Measurements from ENCODE around the gene REG3G. TPM values are rescaled to one million over a fixed set of nuclear protein-coding genes. Genes with fewer than 3 reads are reported as not detected.

REG3G gene
- total RNA-seq, 3 donors from 2014 or later (not counting 1 experiment from before 2014, with no cell fraction given) = not detected

GRCh38 chr2:79013629-79014028, 11.9 kb upstream of the REG3G start:
- H3K4me3 ChIP-seq (ENCODE audit: low read length) = no peak overlapping the region
- H3K27me3 Mint-ChIP-seq (ENCODE audit: low read depth in 2 of 2) = no peaks in the 10 kb centered on the region
- DNase-seq (no peak), ATAC-seq (no peak)
- no peaks in the 10 kb centered on the region for H3K36me3 ChIP-seq (ENCODE audit: control insufficient read depth, insufficient read depth, low read length)
- peaks cover 9 to 11% of the 10 kb centered on the region in 2 donors for H3K9me3 Mint-ChIP-seq
- H3K36me3 Mint-ChIP-seq = no peaks in the 10 kb centered on the region
- no peak overlapping the region for H3K27ac ChIP-seq (ENCODE audit: low read length)
- TF ChIP-seq CTCF (IDR thresholded peaks at IDR 0.05) = no peak
- H3K4me1 Mint-ChIP-seq = no peaks in the 10 kb centered on the region
- H3K4me1 ChIP-seq (ENCODE audit: control insufficient read depth, insufficient read depth, low read length) = no peaks in the 10 kb centered on the region
- H3K27me3 ChIP-seq (ENCODE audit: control insufficient read depth, insufficient read depth, low read length) = no peaks in the 10 kb centered on the region
- 83% methylated on average over 5 of the region's 6 CpGs for WGBS (ENCODE audit: insufficient coverage)
- intact Hi-C loops (cut with micrococcal nuclease) = no loop called here
- no peaks in the 10 kb centered on the region for H3K9me3 ChIP-seq (ENCODE audit: control insufficient read depth, insufficient read depth, low read length)
- no peak overlapping the region for H3K27ac Mint-ChIP-seq
- H3K4me3 Mint-ChIP-seq = no peak overlapping the region

GRCh38 chr2:79016342-79016741, 9.2 kb upstream of the REG3G start:
- H3K4me3 ChIP-seq (ENCODE audit: low read length) = no peak overlapping the region
- no peak overlapping the region for H3K27ac ChIP-seq (ENCODE audit: low read length)
- H3K27me3 Mint-ChIP-seq (ENCODE audit: low read depth in 2 of 2) = no peaks in the 10 kb centered on the region
- H3K27me3 ChIP-seq (ENCODE audit: control insufficient read depth, insufficient read depth, low read length) = no peaks in the 10 kb centered on the region
- H3K36me3 Mint-ChIP-seq = peaks cover 9% of the 10 kb centered on the region
- DNase-seq = no peak
- 86% methylated on average over 1 of the region's 4 CpGs for WGBS (ENCODE audit: insufficient coverage)
- intact Hi-C loops (cut with micrococcal nuclease) = no loop called here
- H3K36me3 ChIP-seq (ENCODE audit: control insufficient read depth, insufficient read depth, low read length) = no peaks in the 10 kb centered on the region
- no peaks in the 10 kb centered on the region for H3K4me1 ChIP-seq (ENCODE audit: control insufficient read depth, insufficient read depth, low read length)
- no peak overlapping the region for H3K27ac Mint-ChIP-seq
- no peaks in the 10 kb centered on the region for H3K9me3 ChIP-seq (ENCODE audit: control insufficient read depth, insufficient read depth, low read length)
- no peak for ATAC-seq
- H3K4me3 Mint-ChIP-seq = no peak overlapping the region
- no peak for TF ChIP-seq CTCF (IDR thresholded peaks at IDR 0.05)
- H3K4me1 Mint-ChIP-seq = no peaks in the 10 kb centered on the region
- peaks cover 7 to 11% of the 10 kb centered on the region in 2 donors for H3K9me3 Mint-ChIP-seq

- Mint-ChIP-seq H3K27me3 (ENCODE audit: low read depth in 2 of 2) (no peaks in the 10 kb centered on the region), H3K9me3 (peaks cover 13 to 23% of the 10 kb centered on the region in 2 donors), H3K36me3 (peaks cover 1% of the 10 kb centered on the region), H3K27ac (no peak overlapping the region), H3K4me1 (no peaks in the 10 kb centered on the region), H3K4me3 (no peak overlapping the region)
- Histone ChIP-seq H3K27me3 (ENCODE audit: control insufficient read depth, insufficient read depth, low read length) (no peaks in the 10 kb centered on the region), H3K4me1 (ENCODE audit: control insufficient read depth, insufficient read depth, low read length) (no peaks in the 10 kb centered on the region), H3K4me3 (ENCODE audit: low read length) (no peak overlapping the region), H3K9me3 (ENCODE audit: control insufficient read depth, insufficient read depth, low read length) (peaks cover 8% of the 10 kb centered on the region), H3K36me3 (ENCODE audit: control insufficient read depth, insufficient read depth, low read length) (no peaks in the 10 kb centered on the region), H3K27ac (ENCODE audit: low read length) (no peak overlapping the region)
- DNase-seq = no peak
- WGBS (ENCODE audit: insufficient coverage) = 93% methylated on average over 4 of the region's 4 CpGs
- ATAC-seq = no peak
- intact Hi-C loops (cut with micrococcal nuclease) = no loop called here
- TF ChIP-seq CTCF (IDR thresholded peaks at IDR 0.05) = no peak
Measured at GRCh38 chr2:79026061-79026460, 559 bp downstream of the REG3G start.

GRCh38 chr2:79039944-79040343, 14.4 kb downstream of the REG3G start:
- WGBS (ENCODE audit: insufficient coverage) = 76% methylated on average over 2 of the region's 3 CpGs

More at GRCh38 chr2:79039944-79040343, 14.4 kb downstream of the REG3G start:
- H3K4me3 Mint-ChIP-seq = no peak overlapping the region
- intact Hi-C loops (cut with micrococcal nuclease) = no loop called here
- no peaks in the 10 kb centered on the region for H3K36me3 Mint-ChIP-seq
- Histone ChIP-seq H3K9me3 (ENCODE audit: control insufficient read depth, insufficient read depth, low read length) (no peaks in the 10 kb centered on the region), H3K27me3 (ENCODE audit: control insufficient read depth, insufficient read depth, low read length) (no peaks in the 10 kb centered on the region), H3K36me3 (ENCODE audit: control insufficient read depth, insufficient read depth, low read length) (no peaks in the 10 kb centered on the region), H3K4me1 (ENCODE audit: control insufficient read depth, insufficient read depth, low read length) (no peaks in the 10 kb centered on the region), H3K4me3 (ENCODE audit: low read length) (no peak overlapping the region), H3K27ac (ENCODE audit: low read length) (no peak overlapping the region)
- no peak overlapping the region for H3K27ac Mint-ChIP-seq
- H3K27me3 Mint-ChIP-seq (ENCODE audit: low read depth in 2 of 2) = no peaks in the 10 kb centered on the region
- ATAC-seq (no peak), DNase-seq (no peak)
- no peak for TF ChIP-seq CTCF (IDR thresholded peaks at IDR 0.05)
- no peaks in the 10 kb centered on the region for H3K4me1 Mint-ChIP-seq
- H3K9me3 Mint-ChIP-seq = peaks cover 2 to 6% of the 10 kb centered on the region in 2 donors
